GM12874 (cell line): Measurements from ENCODE around the gene TNS3.

Source experiments
- TF ChIP-seq, protein P1 (sequence below): IDR thresholded peaks from 2 replicates; pipeline ENCODE4 v1.5.1; 2011; ENCODE audit warnings: low read depth, mild to moderate bottlenecking, control low read depth, low read length, moderate library complexity; ENCODE audit not compliant: insufficient read depth

Gene TNS3

DNA sequence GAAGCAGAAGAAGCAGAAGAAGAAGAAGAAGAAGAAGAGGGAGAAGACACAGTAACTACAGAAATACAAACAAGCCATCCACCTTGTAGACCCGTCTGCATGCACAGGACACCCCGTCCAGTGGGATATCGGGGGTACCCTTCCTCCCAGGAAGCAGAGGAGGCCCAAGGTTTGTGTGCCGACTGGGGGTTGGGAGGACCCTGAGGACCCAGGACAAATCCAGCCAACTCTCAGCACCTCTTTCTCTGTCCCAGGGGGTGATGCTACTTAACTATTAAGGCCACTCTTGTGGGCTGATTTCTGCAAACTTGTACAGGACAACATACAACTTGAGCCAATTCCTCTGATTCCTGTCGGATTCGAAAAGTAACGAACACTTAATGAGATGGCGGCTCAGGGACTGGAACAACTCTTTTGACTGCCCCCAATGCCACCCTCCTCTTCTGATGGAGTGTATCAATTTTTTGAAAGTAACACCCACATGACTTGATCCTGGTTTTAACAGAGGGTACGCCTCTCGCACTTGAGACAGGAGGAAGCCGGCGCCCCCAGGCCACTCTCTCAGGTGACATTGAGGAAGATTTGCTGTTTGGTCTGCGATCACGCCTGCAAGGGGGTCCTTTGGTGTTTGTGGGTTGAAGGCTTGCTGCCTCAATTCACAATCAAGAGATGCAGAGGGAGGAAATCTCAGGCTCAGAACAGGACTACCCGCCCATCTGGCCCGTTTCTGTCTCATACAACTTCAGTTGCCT is 192.6 kb downstream of the TNS3 start:
- TF ChIP-seq, protein P1, sequence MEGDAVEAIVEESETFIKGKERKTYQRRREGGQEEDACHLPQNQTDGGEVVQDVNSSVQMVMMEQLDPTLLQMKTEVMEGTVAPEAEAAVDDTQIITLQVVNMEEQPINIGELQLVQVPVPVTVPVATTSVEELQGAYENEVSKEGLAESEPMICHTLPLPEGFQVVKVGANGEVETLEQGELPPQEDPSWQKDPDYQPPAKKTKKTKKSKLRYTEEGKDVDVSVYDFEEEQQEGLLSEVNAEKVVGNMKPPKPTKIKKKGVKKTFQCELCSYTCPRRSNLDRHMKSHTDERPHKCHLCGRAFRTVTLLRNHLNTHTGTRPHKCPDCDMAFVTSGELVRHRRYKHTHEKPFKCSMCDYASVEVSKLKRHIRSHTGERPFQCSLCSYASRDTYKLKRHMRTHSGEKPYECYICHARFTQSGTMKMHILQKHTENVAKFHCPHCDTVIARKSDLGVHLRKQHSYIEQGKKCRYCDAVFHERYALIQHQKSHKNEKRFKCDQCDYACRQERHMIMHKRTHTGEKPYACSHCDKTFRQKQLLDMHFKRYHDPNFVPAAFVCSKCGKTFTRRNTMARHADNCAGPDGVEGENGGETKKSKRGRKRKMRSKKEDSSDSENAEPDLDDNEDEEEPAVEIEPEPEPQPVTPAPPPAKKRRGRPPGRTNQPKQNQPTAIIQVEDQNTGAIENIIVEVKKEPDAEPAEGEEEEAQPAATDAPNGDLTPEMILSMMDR, result no peak

DNA sequence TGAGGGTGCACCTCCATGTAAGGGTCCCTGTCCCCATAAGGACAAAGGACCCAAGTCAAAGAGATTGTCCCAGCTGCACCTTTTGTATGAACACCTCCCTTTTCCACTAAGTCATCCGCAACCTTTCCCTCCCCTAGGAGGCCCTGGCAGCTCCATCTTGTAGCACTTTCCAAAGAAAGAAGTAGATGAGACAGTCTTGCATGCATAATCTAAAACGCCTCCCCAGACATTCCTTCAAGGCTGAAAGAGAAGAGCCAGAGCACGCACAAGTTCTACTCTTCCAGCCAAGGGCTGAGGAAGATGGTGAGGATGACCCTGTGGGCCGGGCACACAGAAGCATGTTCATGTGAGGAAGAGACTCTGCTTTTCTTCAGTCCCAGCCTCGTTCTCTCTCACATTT is 194.4 kb downstream of the TNS3 start:
- TF ChIP-seq, protein P1, result no peak

DNA sequence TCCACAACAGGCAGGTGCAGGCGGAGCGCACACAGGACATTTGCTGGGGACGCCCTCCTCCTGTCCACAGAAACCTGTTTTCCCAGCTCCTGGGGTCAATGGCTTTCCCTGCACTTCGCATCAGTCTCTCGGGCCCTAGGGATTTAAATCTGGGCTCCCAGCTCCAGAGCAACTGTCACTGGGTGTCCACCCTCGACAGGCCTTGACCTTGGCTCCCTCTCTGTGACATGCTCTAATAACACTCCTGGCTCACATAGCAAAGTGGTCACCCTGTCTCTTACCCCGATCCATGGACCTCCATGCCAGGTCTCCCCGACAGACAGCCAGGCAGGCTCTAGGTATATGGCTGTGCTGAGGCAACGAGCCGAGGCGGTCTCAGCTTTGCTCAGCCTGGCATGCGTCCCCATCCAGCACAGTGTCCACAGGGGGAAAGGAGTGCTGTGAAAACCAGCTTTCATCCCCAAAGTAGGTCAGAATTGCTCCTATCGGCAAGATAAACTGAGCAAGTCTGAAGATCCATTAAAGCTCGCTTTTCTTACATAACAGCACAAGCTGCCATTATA is 195.6 kb downstream of the TNS3 start:
- TF ChIP-seq, protein P1, result no peak

DNA sequence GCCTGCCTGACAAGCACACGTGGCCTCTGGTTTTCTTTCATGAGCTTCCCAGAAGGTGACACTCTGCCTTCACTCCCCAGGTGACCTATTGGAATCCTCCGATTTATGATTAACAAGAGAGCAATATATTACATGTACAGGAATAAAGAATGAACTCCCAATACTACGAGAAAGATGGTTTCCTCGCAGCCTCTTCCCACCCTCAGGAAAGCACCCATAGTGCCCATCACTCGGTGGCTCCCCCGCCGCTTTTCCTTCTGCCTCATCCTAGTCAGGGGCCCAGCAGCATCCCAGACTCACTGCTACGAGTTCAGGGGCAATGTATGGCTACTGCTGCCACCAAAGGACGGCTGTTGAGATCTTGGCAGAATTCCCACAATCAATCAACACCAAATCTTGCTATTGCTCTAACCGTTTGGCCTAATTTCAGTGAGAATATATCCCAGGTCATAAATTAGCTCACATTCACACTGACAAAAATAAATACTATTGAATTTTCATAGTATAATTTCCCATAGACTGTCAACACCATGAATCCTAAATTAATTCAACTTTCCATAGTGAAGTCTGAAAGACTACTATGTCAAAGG is 196.3 kb downstream of the TNS3 start:
- TF ChIP-seq, protein P1, result no peak

DNA sequence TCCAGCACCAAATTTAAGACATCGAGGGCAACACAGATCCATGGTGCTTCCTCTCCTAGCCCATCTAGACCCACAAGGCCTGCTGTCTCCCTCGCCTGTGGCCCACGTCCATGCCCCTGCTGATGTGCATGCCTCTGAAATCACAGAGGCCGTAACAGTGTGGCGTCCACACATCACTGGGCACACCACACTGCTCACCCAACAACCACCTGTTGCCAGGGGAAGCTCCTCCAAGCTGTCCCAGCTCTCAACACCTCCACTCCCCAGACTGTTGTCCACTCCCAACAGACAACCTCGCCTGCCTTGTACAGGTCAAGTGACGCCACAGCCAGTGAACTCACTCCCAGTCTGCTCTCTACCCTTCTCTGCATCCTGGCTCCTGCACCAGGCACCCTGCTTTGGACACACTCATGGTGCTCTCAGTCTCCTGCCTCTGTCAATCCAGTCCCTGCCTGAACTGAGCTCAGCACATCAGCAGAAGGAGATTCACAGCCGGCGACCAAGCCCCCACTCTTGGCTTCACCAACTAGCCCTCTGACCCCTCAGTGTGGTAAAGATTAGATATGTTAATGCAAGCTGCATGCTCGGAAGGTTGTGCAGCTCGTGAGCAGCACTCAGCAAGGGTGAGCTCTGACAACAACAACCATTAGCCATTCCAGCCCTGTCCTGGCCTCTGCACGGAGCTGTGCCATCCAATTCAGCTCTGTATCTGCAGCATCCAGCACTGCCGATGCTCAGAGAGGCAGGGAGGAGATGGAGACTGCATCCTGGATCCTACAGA is 197.0 kb downstream of the TNS3 start:
- TF ChIP-seq, protein P1, result no peak

DNA sequence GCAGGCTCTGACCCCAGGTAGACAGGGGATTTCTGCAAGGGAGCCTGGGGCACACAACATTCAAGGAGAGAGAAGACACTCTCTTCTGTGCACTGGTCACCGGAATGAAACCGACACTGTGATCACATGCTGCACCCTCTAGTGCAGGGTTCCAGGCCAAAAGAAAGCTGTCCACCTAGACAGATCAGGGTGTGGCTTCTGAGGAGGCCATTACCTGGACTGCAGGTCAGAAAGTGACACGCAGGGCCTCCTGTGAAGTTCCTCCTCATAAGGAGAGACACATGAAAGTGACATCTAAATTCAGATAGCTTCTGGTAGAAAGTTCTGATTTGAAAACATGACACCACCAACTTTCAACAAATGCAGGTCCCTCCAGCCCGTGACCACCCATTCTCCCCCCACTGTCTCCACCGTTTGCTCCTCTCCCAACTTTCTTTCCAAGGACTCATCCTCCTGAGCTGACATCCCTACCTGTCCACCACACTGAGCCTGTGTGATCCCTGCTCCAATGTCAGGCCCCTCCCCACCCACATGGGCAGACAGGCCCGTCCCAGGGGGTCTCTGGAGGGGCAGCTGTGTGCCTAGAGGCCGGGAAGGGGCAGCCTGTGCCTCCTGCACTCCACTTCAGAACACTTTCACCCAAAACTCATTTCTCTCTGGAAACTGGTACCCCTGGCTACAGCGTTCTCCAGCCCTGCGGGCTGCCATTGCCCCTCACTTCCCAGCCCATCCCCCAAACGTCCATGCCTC is 198.0 kb downstream of the TNS3 start:
- TF ChIP-seq, protein P1, result no peak
